Suppressor macrophage (primary cell): ENCODE measurements around the gene HOXC11.

Experiments
- DNase-seq, 4 experiments: peaks; one replicate each; pipeline ENCODE4 v3.0.0-alpha.2; 2020 to 2022
- total RNA-seq, 17 experiments: gene quantifications; one replicate each; lab custom pipeline; 2026; ENCODE audit warnings: mixed read lengths in 6 of 17, inconsistent platforms in 3 of 17; lab: John Stamatoyannopoulos, UW

Gene HOXC11
- total RNA-seq, result 0 to 1.1 (median 0) reads per million in 17 experiments

GRCh38 chr12:53972722-53973235, at the start of gene HOXC11:
Gene HOXC11, plus strand, starts transcription at chr12:53973126. Its CDS starts 116 bp downstream, at chr12:53973242.
- DNase-seq, result no peak

GRCh38 chr12:53924521-53925405, 48.2 kb upstream of the HOXC11 start:
- DNase-seq, result no peak

GRCh38 chr12:53927220-53928029, 45.5 kb upstream of the HOXC11 start:
- DNase-seq, result no peak

- no peak for DNase-seq
These were observed 44.7 kb upstream of the HOXC11 start for GRCh38 chr12:53928054-53928835.

- no peak for DNase-seq
These were observed 43.4 kb upstream of the HOXC11 start for GRCh38 chr12:53929527-53929926.

- no peak for DNase-seq
These were observed 42.2 kb upstream of the HOXC11 start for GRCh38 chr12:53930591-53931255.

GRCh38 chr12:53931844-53932581, 40.9 kb upstream of the HOXC11 start:
- DNase-seq, result no peak

- no peak for DNase-seq
These were observed 40.0 kb upstream of the HOXC11 start for GRCh38 chr12:53932915-53933314.

GRCh38 chr12:53935383-53936341, 37.3 kb upstream of the HOXC11 start:
- no peak for DNase-seq

- DNase-seq, result no peak
These were observed 35.8 kb upstream of the HOXC11 start for GRCh38 chr12:53937099-53937498.

GRCh38 chr12:53937596-53938325, 35.2 kb upstream of the HOXC11 start:
- DNase-seq, result no peak

- DNase-seq, result no peak
These were observed 34.4 kb upstream of the HOXC11 start, which contains the start of gene HOXC13 for GRCh38 chr12:53938326-53939140. Gene HOXC13, plus strand, starts transcription at chr12:53938831. Its CDS starts 76 bp downstream, at chr12:53938907.

GRCh38 chr12:53939141-53940108, 33.5 kb upstream of the HOXC11 start:
- no peak for DNase-seq

- no peak for DNase-seq
These were observed 32.4 kb upstream of the HOXC11 start for GRCh38 chr12:53940443-53941014.

GRCh38 chr12:53941187-53941586, 31.7 kb upstream of the HOXC11 start:
- DNase-seq, result no peak

- DNase-seq, result no peak
These were observed 31.2 kb upstream of the HOXC11 start for GRCh38 chr12:53941750-53942149.
